Lung (tissue), 13 donors: ENCODE measurements around the gene NRG3. TPM values are rescaled to one million over a fixed set of nuclear protein-coding genes. Genes with fewer than 3 reads are reported as not detected.

Source experiments
- ATAC-seq: fragments of 200-7000 bp; cut with Tn5 transposase; one replicate; pipeline ENCODE4 v1.9.1; 2020; ENCODE audit warnings: moderate number of reproducible peaks; ENCODE audit not compliant: insufficient read depth, low FRiP score
- DNase-seq, 3 donors: peaks; one replicate each; pipeline ENCODE4 v3.0.0-alpha.2; 2013 to 2017
- H3K27ac ChIP-seq, 2 donors: one replicate each; pipeline ENCODE4 v1.5.1; 2013; ENCODE audit warnings: mild to moderate bottlenecking in 2 of 2, moderate library complexity in 2 of 2, control low read depth in 1 of 2, inconsistent platforms in 1 of 2, low read depth in 1 of 2, low read length in 1 of 2
- H3K27me3 ChIP-seq, 3 donors: one replicate each; pipeline ENCODE4 v1.5.1; 2013; ENCODE audit warnings: low read length in 2 of 3; ENCODE audit not compliant: control insufficient read depth in 3 of 3, insufficient read depth in 3 of 3
- H3K36me3 ChIP-seq, 4 donors: one replicate each; pipeline ENCODE4 v1.5.1; 2013; ENCODE audit warnings: low read length in 4 of 4, mild to moderate bottlenecking in 1 of 4, moderate library complexity in 1 of 4; ENCODE audit not compliant: control insufficient read depth in 4 of 4, insufficient read depth in 4 of 4
- H3K4me1 ChIP-seq, 5 donors: one replicate each; pipeline ENCODE4 v1.5.1; 2013; ENCODE audit warnings: low read length in 5 of 5, mild to moderate bottlenecking in 2 of 5, moderate library complexity in 1 of 5; ENCODE audit not compliant: control insufficient read depth in 5 of 5, insufficient read depth in 5 of 5
- H3K4me3 ChIP-seq: one replicate; pipeline ENCODE4 v1.5.1; 2013; ENCODE audit warnings: mild to moderate bottlenecking, control low read depth, moderate library complexity
- H3K9ac ChIP-seq, 2 donors: one replicate each; pipeline ENCODE4 v1.5.1; 2013; ENCODE audit warnings: low read length in 2 of 2, control low read depth in 1 of 2; ENCODE audit not compliant: insufficient read depth in 1 of 2
- H3K9me3 ChIP-seq, 4 donors: one replicate each; pipeline ENCODE4 v1.5.1; 2013; ENCODE audit warnings: low read length in 3 of 4, mild to moderate bottlenecking in 1 of 4, moderate library complexity in 1 of 4; ENCODE audit not compliant: control insufficient read depth in 4 of 4, insufficient read depth in 3 of 4
- WGBS, 2 donors: extraction: QIAGEN DNeasy Blood & Tissue Kit; methylation state at CpG; one replicate each; pipeline ENCODE4 v1.1.7; 2013; 5-methylcytosine and 5-hydroxymethylcytosine counted together
- polyA plus RNA-seq, 2 donors: library from polyadenylated mRNA; stranded (reverse); fragments of 200-250 nt; gene quantifications; one replicate each; pipeline ENCODE4 v1.2.1, GENCODE V29; 2013
- small RNA-seq: library from RNA; depleted of rRNA; stranded (forward); fragments of <200 nt; gene quantifications from one replicate; pipeline ENCODE3, GENCODE V24; 2014; ENCODE audit warnings: low replicate concordance
- total RNA-seq, 2 donors: library from RNA; depleted of rRNA in 1 of 2; stranded (reverse); fragments of >200 nt in 1 of 2; gene quantifications; one replicate each; pipeline ENCODE4 v1.2.1, GENCODE V29; 2014 to 2021
- TF ChIP-seq, protein P1 (sequence below): IDR thresholded peaks from 2 replicates; pipeline ENCODE4 v1.5.1; 2012; ENCODE audit warnings: mild to moderate bottlenecking; ENCODE audit errors: control extremely low read depth, extremely low read depth
- donor health status: control.
- donor health status: control.
- donor health status: Bipolar disorder and iron deficiency.
- donor health status: healthy.
- donor health status: DM: yes; HTN: yes; CAD: no.

The NRG3 gene
- total and polyA plus RNA-seq, 4 donors: 0.49 to 2.0 (median 0.84) TPM

DNA sequence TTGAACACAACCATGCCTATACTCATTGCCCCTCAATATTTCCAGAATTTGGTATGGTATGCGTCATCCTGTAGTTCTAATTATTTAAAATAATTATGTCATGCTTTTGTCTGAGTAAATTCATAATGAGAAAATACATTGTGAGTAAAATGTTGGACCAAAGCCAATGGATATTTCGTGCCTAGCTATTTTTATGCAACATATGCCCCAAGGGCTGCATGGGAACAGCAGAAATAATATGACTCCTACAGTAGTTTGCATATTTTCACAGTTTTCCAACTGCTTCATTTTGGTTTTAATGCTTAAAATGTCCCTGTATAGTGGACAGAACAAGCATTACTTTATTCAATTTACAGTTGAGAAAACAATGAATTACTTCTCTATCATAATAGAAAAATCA, 1148.7 kb downstream of the NRG3 start:
- WGBS, 2 donors: 56 to 74% methylated on average over 2 of the region's 2 CpGs
- ATAC-seq (no peak), DNase-seq (peak in 2 of 3 donors; percentile 7 to 20)
- TF ChIP-seq, protein P1, sequence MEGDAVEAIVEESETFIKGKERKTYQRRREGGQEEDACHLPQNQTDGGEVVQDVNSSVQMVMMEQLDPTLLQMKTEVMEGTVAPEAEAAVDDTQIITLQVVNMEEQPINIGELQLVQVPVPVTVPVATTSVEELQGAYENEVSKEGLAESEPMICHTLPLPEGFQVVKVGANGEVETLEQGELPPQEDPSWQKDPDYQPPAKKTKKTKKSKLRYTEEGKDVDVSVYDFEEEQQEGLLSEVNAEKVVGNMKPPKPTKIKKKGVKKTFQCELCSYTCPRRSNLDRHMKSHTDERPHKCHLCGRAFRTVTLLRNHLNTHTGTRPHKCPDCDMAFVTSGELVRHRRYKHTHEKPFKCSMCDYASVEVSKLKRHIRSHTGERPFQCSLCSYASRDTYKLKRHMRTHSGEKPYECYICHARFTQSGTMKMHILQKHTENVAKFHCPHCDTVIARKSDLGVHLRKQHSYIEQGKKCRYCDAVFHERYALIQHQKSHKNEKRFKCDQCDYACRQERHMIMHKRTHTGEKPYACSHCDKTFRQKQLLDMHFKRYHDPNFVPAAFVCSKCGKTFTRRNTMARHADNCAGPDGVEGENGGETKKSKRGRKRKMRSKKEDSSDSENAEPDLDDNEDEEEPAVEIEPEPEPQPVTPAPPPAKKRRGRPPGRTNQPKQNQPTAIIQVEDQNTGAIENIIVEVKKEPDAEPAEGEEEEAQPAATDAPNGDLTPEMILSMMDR: no peak
- H3K27ac ChIP-seq: no peak overlapping the region
- H3K4me3 ChIP-seq: no peak overlapping the region
- H3K36me3 ChIP-seq: no peaks in the 10 kb centered on the region
- no peaks in the 10 kb centered on the region for H3K4me1 ChIP-seq
- no peaks in the 10 kb centered on the region for H3K27me3 ChIP-seq
- peaks cover 0 to 2% (median 0%) of the 10 kb centered on the region in 4 donors for H3K9me3 ChIP-seq
- H3K9ac ChIP-seq: no peak overlapping the region

Small RNA genes lying within 50 kb of the gene (small RNA-seq; reads per million reads assigned to genes)
- not detected for gene RNU6-441P
